Naive B cell (primary cell): ENCODE data around the gene CSMD2. TPM values are rescaled to one million over a fixed set of nuclear protein-coding genes. Genes with fewer than 3 reads are reported as not detected.

ENCODE experiments used
- ATAC-seq, 2 donors: fragments of 150-1000 bp; cut with Tn5 transposase; 2 replicates each; pipeline ENCODE4 v1.10.0; 2021; ENCODE audit warnings: low read depth in 2 of 2, mild to moderate bottlenecking in 2 of 2, moderate library complexity in 2 of 2
- DNase-seq: peaks from one replicate; pipeline ENCODE4 v3.0.0; 2022
- H3K27ac Mint-ChIP-seq, 6 donors: one replicate each; pipeline ENCODE4 v1.8.0; 2020 to 2022; ENCODE audit warnings: mild to moderate bottlenecking in 6 of 6, mixed read lengths in 6 of 6, moderate library complexity in 5 of 6, inconsistent platforms in 2 of 6
- H3K27me3 Mint-ChIP-seq, 3 donors: one replicate each; pipeline ENCODE4 v1.8.0; 2021 to 2022; ENCODE audit warnings: mixed read lengths in 3 of 3, mild to moderate bottlenecking in 1 of 3
- H3K36me3 Mint-ChIP-seq, 2 donors: one replicate each; pipeline ENCODE4 v1.8.0; 2020 to 2022; ENCODE audit warnings: mixed read lengths in 2 of 2, inconsistent platforms in 1 of 2, mild to moderate bottlenecking in 1 of 2
- H3K4me1 Mint-ChIP-seq, 3 donors: one replicate each; pipeline ENCODE4 v1.8.0; 2020 to 2022; ENCODE audit warnings: mixed read lengths in 3 of 3, inconsistent platforms in 1 of 3, mild to moderate bottlenecking in 1 of 3, moderate library complexity in 1 of 3
- H3K4me3 Mint-ChIP-seq, 8 donors: one replicate each; pipeline ENCODE4 v1.8.0; 2020 to 2022; ENCODE audit warnings: mild to moderate bottlenecking in 8 of 8, mixed read lengths in 8 of 8, moderate library complexity in 8 of 8, inconsistent platforms in 2 of 8
- H3K9me3 Mint-ChIP-seq, 7 donors: one replicate each; pipeline ENCODE4 v1.8.0; 2020 to 2022; ENCODE audit warnings: mixed read lengths in 7 of 7, mild to moderate bottlenecking in 5 of 7, inconsistent platforms in 2 of 7, moderate library complexity in 1 of 7
- polyA plus RNA-seq, 6 donors: library from polyadenylated mRNA; unstranded; fragments of 300-500 nt; fragmentation: Illumina TruSeq; gene quantifications; one replicate each; pipeline ENCODE4 v1.2.3, GENCODE V29; 2021; ENCODE audit warnings: low read depth in 6 of 6

CSMD2 gene
- polyA plus RNA-seq, 6 donors from 2014 or later: not detected

- Mint-ChIP-seq H3K9me3 (peaks cover 0 to 9% (median 0%) of the 10 kb centered on the region in 7 donors), H3K4me3 (no peak overlapping the region), H3K4me1 (peaks cover 0 to 2% (median 0%) of the 10 kb centered on the region in 3 donors), H3K27ac (no peak overlapping the region), H3K36me3 (no peaks in the 10 kb centered on the region), H3K27me3 (peaks cover 36 to 51% (median 38%) of the 10 kb centered on the region in 3 donors)
- no peak for DNase-seq
- no peak for ATAC-seq
Observed at GRCh38 chr1:33617451-33617850, 547.6 kb downstream of the CSMD2 start.

GRCh38 chr1:33616780-33617179 is 548.2 kb downstream of the CSMD2 start:
- Mint-ChIP-seq H3K27ac (no peak overlapping the region), H3K4me3 (no peak overlapping the region), H3K36me3 (no peaks in the 10 kb centered on the region), H3K4me1 (peaks cover 0 to 2% (median 0%) of the 10 kb centered on the region in 3 donors), H3K27me3 (peaks cover 36 to 51% (median 38%) of the 10 kb centered on the region in 3 donors), H3K9me3 (peaks cover 0 to 9% (median 0%) of the 10 kb centered on the region in 7 donors)
- ATAC-seq (no peak), DNase-seq (no peak)

GRCh38 chr1:33615546-33615945 is 549.5 kb downstream of the CSMD2 start:
- ATAC-seq (no peak), DNase-seq (no peak)
- H3K36me3 Mint-ChIP-seq: no peaks in the 10 kb centered on the region
- no peak overlapping the region for H3K27ac Mint-ChIP-seq
- H3K4me1 Mint-ChIP-seq: peaks cover 0 to 2% (median 0%) of the 10 kb centered on the region in 3 donors
- H3K4me3 Mint-ChIP-seq: no peak overlapping the region
- H3K9me3 Mint-ChIP-seq: peaks cover 0 to 3% (median 0%) of the 10 kb centered on the region in 7 donors
- peaks cover 28 to 51% (median 29%) of the 10 kb centered on the region in 3 donors for H3K27me3 Mint-ChIP-seq

- Mint-ChIP-seq H3K4me1 (peaks cover 0 to 2% (median 0%) of the 10 kb centered on the region in 3 donors), H3K36me3 (no peaks in the 10 kb centered on the region), H3K27ac (no peak overlapping the region), H3K9me3 (no peaks in the 10 kb centered on the region), H3K27me3 (peaks cover 6 to 21% (median 15%) of the 10 kb centered on the region in 3 donors), H3K4me3 (no peak overlapping the region)
- DNase-seq (no peak), ATAC-seq (no peak)
Observed at GRCh38 chr1:33610864-33611455, 554.1 kb downstream of the CSMD2 start.

- no peak for DNase-seq
- Mint-ChIP-seq H3K4me3 (no peak overlapping the region), H3K27me3 (peaks cover 5 to 19% (median 15%) of the 10 kb centered on the region in 3 donors), H3K27ac (no peak overlapping the region), H3K36me3 (no peaks in the 10 kb centered on the region), H3K4me1 (no peaks in the 10 kb centered on the region), H3K9me3 (no peaks in the 10 kb centered on the region)
- ATAC-seq: no peak
Observed at GRCh38 chr1:33610391-33610790, 554.6 kb downstream of the CSMD2 start.

GRCh38 chr1:33609739-33610138 is 555.3 kb downstream of the CSMD2 start:
- Mint-ChIP-seq H3K4me1 (no peaks in the 10 kb centered on the region), H3K27ac (no peak overlapping the region), H3K27me3 (peaks cover under 1 to 24% (median 20%) of the 10 kb centered on the region in 3 donors), H3K9me3 (no peaks in the 10 kb centered on the region), H3K4me3 (peak overlapping the region in 1 of 8 donors; percentile 45), H3K36me3 (no peaks in the 10 kb centered on the region)
- no peak for DNase-seq
- no peak for ATAC-seq

GRCh38 chr1:33608825-33609400 is 556.1 kb downstream of the CSMD2 start:
- Mint-ChIP-seq H3K9me3 (no peaks in the 10 kb centered on the region), H3K27ac (peak overlapping the region in 1 of 6 donors; percentile 38), H3K27me3 (peaks cover 1 to 19% (median 17%) of the 10 kb centered on the region in 3 donors), H3K4me1 (no peaks in the 10 kb centered on the region), H3K36me3 (no peaks in the 10 kb centered on the region), H3K4me3 (no peak overlapping the region)
- ATAC-seq (no peak), DNase-seq (no peak)

- H3K9me3 Mint-ChIP-seq: no peaks in the 10 kb centered on the region
- DNase-seq (no peak), ATAC-seq (no peak)
- no peak overlapping the region for H3K4me3 Mint-ChIP-seq
- no peak overlapping the region for H3K27ac Mint-ChIP-seq
- peaks cover 8 to 13% (median 12%) of the 10 kb centered on the region in 3 donors for H3K27me3 Mint-ChIP-seq
- H3K36me3 Mint-ChIP-seq: no peaks in the 10 kb centered on the region
- H3K4me1 Mint-ChIP-seq: no peaks in the 10 kb centered on the region
Observed at GRCh38 chr1:33607444-33608005, 557.5 kb downstream of the CSMD2 start.

- no peak overlapping the region for H3K27ac Mint-ChIP-seq
- H3K36me3 Mint-ChIP-seq: no peaks in the 10 kb centered on the region
- H3K4me1 Mint-ChIP-seq: no peaks in the 10 kb centered on the region
Observed at GRCh38 chr1:33606272-33606671, 558.8 kb downstream of the CSMD2 start.

GRCh38 chr1:33602271-33602670 is 562.8 kb downstream of the CSMD2 start:
- Mint-ChIP-seq H3K4me3 (no peak overlapping the region), H3K27ac (no peak overlapping the region), H3K27me3 (peaks cover 26 to 35% (median 31%) of the 10 kb centered on the region in 3 donors), H3K9me3 (no peaks in the 10 kb centered on the region), H3K4me1 (no peaks in the 10 kb centered on the region), H3K36me3 (no peaks in the 10 kb centered on the region)
- ATAC-seq (no peak), DNase-seq (no peak)

More at GRCh38 chr1:33606272-33606671, 558.8 kb downstream of the CSMD2 start:
- Mint-ChIP-seq H3K4me3 (no peak overlapping the region), H3K9me3 (no peaks in the 10 kb centered on the region), H3K27me3 (peaks cover 8 to 18% (median 12%) of the 10 kb centered on the region in 3 donors)
- ATAC-seq (no peak), DNase-seq (no peak)

- Mint-ChIP-seq H3K9me3 (no peaks in the 10 kb centered on the region), H3K36me3 (no peaks in the 10 kb centered on the region), H3K27ac (no peak overlapping the region), H3K4me3 (no peak overlapping the region), H3K27me3 (peaks cover 31 to 39% (median 36%) of the 10 kb centered on the region in 3 donors), H3K4me1 (no peaks in the 10 kb centered on the region)
- no peak for ATAC-seq
- no peak for DNase-seq
Observed at GRCh38 chr1:33601751-33602150, 563.3 kb downstream of the CSMD2 start.

- Mint-ChIP-seq H3K36me3 (no peaks in the 10 kb centered on the region), H3K4me1 (no peaks in the 10 kb centered on the region), H3K4me3 (no peak overlapping the region), H3K27me3 (peaks cover 46 to 52% (median 51%) of the 10 kb centered on the region in 3 donors), H3K27ac (no peak overlapping the region), H3K9me3 (peaks cover 0 to 2% (median 0%) of the 10 kb centered on the region in 7 donors)
- ATAC-seq: no peak
- no peak for DNase-seq
Observed at GRCh38 chr1:33599516-33600115, 565.4 kb downstream of the CSMD2 start.

- no peak for DNase-seq
- peaks cover 0 to 4% (median 0%) of the 10 kb centered on the region in 7 donors for H3K9me3 Mint-ChIP-seq
- H3K27me3 Mint-ChIP-seq: peaks cover 0 to 25% (median 5%) of the 10 kb centered on the region in 3 donors
- no peak for ATAC-seq
- H3K4me3 Mint-ChIP-seq: no peak overlapping the region
- H3K36me3 Mint-ChIP-seq: no peaks in the 10 kb centered on the region
- H3K27ac Mint-ChIP-seq: no peak overlapping the region
- H3K4me1 Mint-ChIP-seq: no peaks in the 10 kb centered on the region
Observed at GRCh38 chr1:33588726-33589125, 576.3 kb downstream of the CSMD2 start.
